Measurements from ENCODE around the gene DOLPP1. TPM values are rescaled to one million over a fixed set of nuclear protein-coding genes. Genes with fewer than 3 reads are reported as not detected.
"Not testable (repeated sequence)": the region's sequence is repeated elsewhere in the genome, so short reads cannot be mapped to it uniquely, and the experiment has no call there.

Gene DOLPP1
- total and polyA plus RNA-seq, 2 experiments from 2014 or later, result 19.0 to 19.3 TPM

- no peak overlapping the region for H3K4me3 ChIP-seq
- H3K36me3 ChIP-seq, result peaks cover 6% of the 10 kb centered on the region
- H3K27ac ChIP-seq, result no peak overlapping the region
- DNase-seq (ENCODE audit: low read depth in 1 of 2, low spot score in 1 of 2), result no peak
- H3K9me3 ChIP-seq (ENCODE audit: low read depth), result no peaks in the 10 kb centered on the region
- TF ChIP-seq, protein P1, sequence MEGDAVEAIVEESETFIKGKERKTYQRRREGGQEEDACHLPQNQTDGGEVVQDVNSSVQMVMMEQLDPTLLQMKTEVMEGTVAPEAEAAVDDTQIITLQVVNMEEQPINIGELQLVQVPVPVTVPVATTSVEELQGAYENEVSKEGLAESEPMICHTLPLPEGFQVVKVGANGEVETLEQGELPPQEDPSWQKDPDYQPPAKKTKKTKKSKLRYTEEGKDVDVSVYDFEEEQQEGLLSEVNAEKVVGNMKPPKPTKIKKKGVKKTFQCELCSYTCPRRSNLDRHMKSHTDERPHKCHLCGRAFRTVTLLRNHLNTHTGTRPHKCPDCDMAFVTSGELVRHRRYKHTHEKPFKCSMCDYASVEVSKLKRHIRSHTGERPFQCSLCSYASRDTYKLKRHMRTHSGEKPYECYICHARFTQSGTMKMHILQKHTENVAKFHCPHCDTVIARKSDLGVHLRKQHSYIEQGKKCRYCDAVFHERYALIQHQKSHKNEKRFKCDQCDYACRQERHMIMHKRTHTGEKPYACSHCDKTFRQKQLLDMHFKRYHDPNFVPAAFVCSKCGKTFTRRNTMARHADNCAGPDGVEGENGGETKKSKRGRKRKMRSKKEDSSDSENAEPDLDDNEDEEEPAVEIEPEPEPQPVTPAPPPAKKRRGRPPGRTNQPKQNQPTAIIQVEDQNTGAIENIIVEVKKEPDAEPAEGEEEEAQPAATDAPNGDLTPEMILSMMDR (IDR thresholded peaks at IDR 0.05; ENCODE audit: low read depth, low read length), result no peak
- H3K27me3 ChIP-seq, result no peaks in the 10 kb centered on the region
- H3K4me1 ChIP-seq (ENCODE audit: low read depth), result peaks cover 6% of the 10 kb centered on the region
These were observed 43.7 kb downstream of the DOLPP1 start for GRCh38 chr9:129124506-129125069.

GRCh38 chr9:129125478-129125877, 44.6 kb downstream of the DOLPP1 start:
- Histone ChIP-seq H3K4me3 (no peak overlapping the region), H3K4me1 (ENCODE audit: low read depth) (peaks cover 6% of the 10 kb centered on the region), H3K27ac (no peak overlapping the region), H3K27me3 (no peaks in the 10 kb centered on the region), H3K36me3 (peaks cover 7% of the 10 kb centered on the region), H3K9me3 (ENCODE audit: low read depth) (no peaks in the 10 kb centered on the region)
- DNase-seq (ENCODE audit: low read depth in 1 of 2, low spot score in 1 of 2), result peak in 1 of 2 donors; percentile 92
- TF ChIP-seq, protein P1 (IDR thresholded peaks at IDR 0.05; ENCODE audit: low read depth, low read length), result no peak

DNA sequence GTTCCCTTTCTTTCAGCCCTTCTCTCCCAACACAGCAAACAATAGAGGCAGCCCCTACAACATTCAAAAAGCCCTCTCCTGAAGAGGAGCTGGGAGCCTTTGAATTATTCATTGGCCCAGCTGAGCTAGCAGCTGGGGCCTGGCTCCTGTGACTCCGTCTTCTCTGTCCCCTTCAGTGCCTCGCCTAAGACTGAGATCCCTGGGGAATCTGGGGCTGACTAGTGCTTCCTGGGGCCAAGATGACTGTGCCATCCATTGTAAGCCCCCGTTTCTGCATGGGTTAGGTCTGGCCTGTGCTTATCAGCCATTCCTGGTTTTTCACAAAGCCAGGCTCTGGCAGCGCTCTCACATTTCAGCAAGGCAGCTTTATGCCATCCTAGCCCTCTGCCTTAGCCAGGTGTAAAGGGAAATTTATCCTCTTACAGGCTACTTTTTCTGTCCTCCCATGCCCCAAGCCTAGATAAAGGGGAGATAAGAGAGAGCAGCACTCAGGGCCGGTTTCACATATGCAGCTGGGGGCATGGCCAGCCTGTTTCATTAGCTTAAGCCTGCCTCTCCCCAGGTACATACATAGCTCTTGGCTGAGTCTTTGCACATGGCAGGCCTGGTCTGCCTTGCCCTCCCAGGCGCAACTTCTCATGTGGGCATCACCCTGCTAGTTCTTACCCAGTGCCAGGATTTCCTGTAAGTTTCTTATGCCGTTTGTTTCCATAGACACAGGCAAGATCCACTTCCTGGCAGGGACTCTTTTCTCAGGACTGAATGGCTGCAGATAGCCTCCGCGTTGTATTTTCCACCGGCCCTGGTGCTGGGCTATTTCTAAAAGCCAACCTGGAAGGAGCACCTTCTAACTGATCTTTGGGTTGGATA, 46.1 kb downstream of the DOLPP1 start:
- DNase-seq (ENCODE audit: low read depth in 1 of 2, low spot score in 1 of 2), result no peak

GRCh38 chr9:129128689-129129088, 47.8 kb downstream of the DOLPP1 start:
- no peak overlapping the region for H3K27ac ChIP-seq
- peaks cover 8% of the 10 kb centered on the region for H3K36me3 ChIP-seq
- H3K27me3 ChIP-seq, result no peaks in the 10 kb centered on the region
- TF ChIP-seq, protein P1 (IDR thresholded peaks at IDR 0.05; ENCODE audit: low read depth, low read length), result no peak
- H3K4me3 ChIP-seq, result no peak overlapping the region
- no peaks in the 10 kb centered on the region for H3K9me3 ChIP-seq (ENCODE audit: low read depth)
- DNase-seq (ENCODE audit: low read depth in 1 of 2, low spot score in 1 of 2), result no peak
- H3K4me1 ChIP-seq (ENCODE audit: low read depth), result peaks cover 9% of the 10 kb centered on the region

More for the DNA sequence above, 46.1 kb downstream of the DOLPP1 start:
- Histone ChIP-seq H3K27ac (peak overlapping the region; percentile 70), H3K4me3 (no peak overlapping the region), H3K4me1 (ENCODE audit: low read depth) (peaks cover 6% of the 10 kb centered on the region), H3K9me3 (ENCODE audit: low read depth) (no peaks in the 10 kb centered on the region), H3K36me3 (peaks cover 9% of the 10 kb centered on the region), H3K27me3 (no peaks in the 10 kb centered on the region)
- TF ChIP-seq, protein P1 (IDR thresholded peaks at IDR 0.05; ENCODE audit: low read depth, low read length), result no peak

DNA sequence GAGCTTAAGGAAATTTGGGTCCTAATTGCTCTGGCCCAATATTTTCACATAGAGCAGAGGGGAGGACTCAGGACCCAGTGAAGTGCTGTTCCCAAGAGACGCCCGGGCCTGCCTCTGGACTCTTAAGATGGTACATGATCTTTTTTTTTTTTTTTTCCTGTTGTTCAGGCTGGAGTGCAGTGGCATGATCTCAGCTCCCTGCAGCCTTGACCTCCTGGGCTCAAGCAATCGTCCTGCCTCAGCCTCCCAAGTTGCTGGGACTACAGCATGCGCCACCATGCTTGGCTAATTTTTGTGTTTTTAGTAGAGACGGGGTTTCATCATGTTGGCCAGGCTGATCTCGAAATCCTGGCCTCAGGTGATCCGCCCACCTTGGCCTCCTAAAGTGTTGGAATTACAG, 49.4 kb downstream of the DOLPP1 start:
- H3K36me3 ChIP-seq; H3K4me3 ChIP-seq; H3K9me3 ChIP-seq (ENCODE audit: low read depth): not testable (repeated sequence)

DNA sequence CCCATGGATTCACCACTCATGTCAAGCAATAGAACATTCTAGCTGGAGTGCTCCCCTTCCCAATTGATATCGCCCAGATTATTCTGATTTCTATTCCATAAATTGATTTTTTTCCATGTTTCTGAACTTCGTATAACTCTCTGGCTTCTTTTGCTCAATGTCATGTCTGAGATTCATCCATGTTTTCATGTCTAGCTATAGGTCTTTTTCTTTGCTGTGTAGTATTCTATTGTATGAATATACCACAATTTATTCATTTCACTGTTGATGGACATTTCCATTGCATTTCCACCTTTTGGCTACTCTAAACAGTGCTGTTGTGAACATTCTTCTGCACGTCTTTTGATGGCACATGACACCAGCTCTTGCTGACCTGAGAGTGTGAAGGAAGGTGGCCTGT, 49.9 kb downstream of the DOLPP1 start:
- DNase-seq (ENCODE audit: low read depth in 1 of 2, low spot score in 1 of 2), result no peak
- TF ChIP-seq, protein P1 (IDR thresholded peaks at IDR 0.05; ENCODE audit: low read depth, low read length), result no peak
- H3K27me3 ChIP-seq, result no peaks in the 10 kb centered on the region
- no peak overlapping the region for H3K4me3 ChIP-seq
- H3K9me3 ChIP-seq (ENCODE audit: low read depth), result no peaks in the 10 kb centered on the region
- no peak overlapping the region for H3K27ac ChIP-seq
- H3K4me1 ChIP-seq (ENCODE audit: low read depth), result peaks cover 9% of the 10 kb centered on the region
- peaks cover 7% of the 10 kb centered on the region for H3K36me3 ChIP-seq

More for the DNA sequence above, 49.4 kb downstream of the DOLPP1 start:
- H3K4me1 ChIP-seq (ENCODE audit: low read depth); H3K27ac ChIP-seq; DNase-seq (ENCODE audit: low read depth in 1 of 2, low spot score in 1 of 2); H3K27me3 ChIP-seq: not testable (repeated sequence)
